H1 (cell line): ENCODE results near the gene PPP1R7. TPM values are rescaled to one million over a fixed set of nuclear protein-coding genes. Genes with fewer than 3 reads are reported as not detected.
A peak's percentile ranks its signal among the peaks of the same experiment; 100 is the strongest.

ENCODE experiments used
- CTCF ChIA-PET: fragments of 300-600 bp; sonication (Branson Sonifier 250); formaldehyde crosslinking; loops from one replicate; lab custom pipeline; 2021; ENCODE audit not compliant: partially characterized antibody; lab: Charles Lee
- POLR2A ChIA-PET: fragments of 300-600 bp; sonication (Branson Sonifier 250); formaldehyde crosslinking; loops from one replicate; lab custom pipeline; 2021; ENCODE audit warnings: inconsistent platforms; ENCODE audit not compliant: partially characterized antibody; lab: Charles Lee
- DNase-seq, 2 experiments: peaks; one replicate each; pipeline versions ENCODE4 v3.0.0 to v3.0.0-alpha.2; 2010 to 2022; ENCODE audit warnings: low spot score in 2 of 2, low read depth in 1 of 2, mixed read lengths in 1 of 2
- FAIRE-seq: peaks from 2 replicates; lab custom pipeline; 2011; peaks lifted over from hg19 to GRCh38; lab: Jason Lieb, UNC
- H2AFZ ChIP-seq: 2 replicates; pipeline ENCODE4 v1.8.1; 2012; ENCODE audit warnings: low read length, inconsistent platforms
- H2AK5ac ChIP-seq: 2 replicates; pipeline ENCODE4 v1.6.1; 2013; ENCODE audit warnings: low read depth, low read length
- H2BK120ac ChIP-seq: replicated peaks from 2 replicates; pipeline ENCODE3; 2013; ENCODE audit warnings: low read depth, low read length, inconsistent platforms
- H2BK12ac ChIP-seq: 2 replicates; pipeline ENCODE4 v1.6.1; 2013; ENCODE audit warnings: low read depth, low read length
- H2BK15ac ChIP-seq: 2 replicates; pipeline ENCODE4 v1.6.1; 2013; ENCODE audit warnings: low read length
- H2BK20ac ChIP-seq: 2 replicates; pipeline ENCODE4 v1.6.1; 2013; ENCODE audit warnings: low read length
- H2BK5ac ChIP-seq: 2 replicates; pipeline ENCODE4 v1.6.1; 2013; ENCODE audit warnings: low read depth, low read length
- H3K14ac ChIP-seq: 2 replicates; pipeline ENCODE4 v1.6.1; 2013; ENCODE audit warnings: inconsistent platforms; ENCODE audit not compliant: insufficient read length
- H3K18ac ChIP-seq: 2 replicates; pipeline ENCODE4 v1.6.1; 2013; ENCODE audit warnings: low read length; ENCODE audit errors: extremely low read depth
- H3K23ac ChIP-seq: 2 replicates; pipeline ENCODE4 v1.6.1; 2013; ENCODE audit warnings: inconsistent platforms; ENCODE audit not compliant: insufficient read length
- H3K23me2 ChIP-seq: 2 replicates; pipeline ENCODE4 v1.6.1; 2013; ENCODE audit warnings: low read depth, low read length
- H3K27ac ChIP-seq: 2 replicates; pipeline ENCODE4 v1.6.1; 2011; ENCODE audit warnings: low read depth, low read length, inconsistent platforms
- H3K27me3 ChIP-seq, 4 experiments: replicated peaks in 1 of 4; 1 replicate in 1 of 4; 2 replicates in 3 of 4; pipeline versions ENCODE4 v1.6.1 to v1.8.1; 2011 to 2013; ENCODE audit warnings: low read length in 3 of 4, mild to moderate bottlenecking in 3 of 4, inconsistent platforms in 2 of 4, mixed read lengths in 2 of 4, moderate library complexity in 1 of 4; ENCODE audit not compliant: control insufficient read depth in 3 of 4, insufficient read depth in 3 of 4; ENCODE audit errors: extremely low read depth in 1 of 4
- H3K36me3 ChIP-seq, 4 experiments: 2 replicates each; pipeline versions ENCODE4 v1.6.1 to v1.8.1; 2011 to 2013; ENCODE audit warnings: mild to moderate bottlenecking in 4 of 4, low read length in 3 of 4, moderate library complexity in 2 of 4, control low read depth in 1 of 4, inconsistent platforms in 1 of 4; ENCODE audit not compliant: insufficient read depth in 4 of 4, control insufficient read depth in 2 of 4
- H3K4ac ChIP-seq: replicated peaks from 2 replicates; pipeline ENCODE3; 2013; ENCODE audit warnings: low read length, low read depth, mixed read lengths, inconsistent platforms; ENCODE audit not compliant: insufficient read length
- H3K4me1 ChIP-seq, 4 experiments: replicated peaks in 1 of 4; 1 replicate in 1 of 4; 2 replicates in 3 of 4; pipeline versions ENCODE4 v1.6.1 to v1.8.1; 2011 to 2013; ENCODE audit warnings: low read length in 3 of 4, inconsistent platforms in 2 of 4, mixed read lengths in 1 of 4; ENCODE audit not compliant: insufficient read depth in 4 of 4, control insufficient read depth in 3 of 4
- H3K4me2 ChIP-seq, 2 experiments: 2 replicates each; pipeline versions ENCODE4 v1.6.1 to v1.8.1; 2011 to 2013; ENCODE audit warnings: low read depth in 2 of 2, low read length in 2 of 2, control low read depth in 1 of 2, inconsistent platforms in 1 of 2, mild to moderate bottlenecking in 1 of 2; ENCODE audit not compliant: insufficient read depth in 1 of 2
- H3K4me3 ChIP-seq, 4 experiments: fragments of 200-600, 300-600 bp in 1 of 4; sonication (generic), shearing (Covaris generic), sonication (Bioruptor Twin) in 1 of 4; 2 replicates each; pipeline versions ENCODE4 v1.5.1 to v1.8.1; 2011 to 2016; ENCODE audit warnings: low read length in 4 of 4, low read depth in 3 of 4, control low read depth in 2 of 4, inconsistent platforms in 2 of 4, mild to moderate bottlenecking in 2 of 4, mixed read lengths in 1 of 4, moderate library complexity in 1 of 4; ENCODE audit not compliant: insufficient read depth in 2 of 4; ENCODE audit errors: extremely low read depth in 1 of 4
- H3K56ac ChIP-seq: replicated peaks from 2 replicates; pipeline ENCODE3; 2013; ENCODE audit warnings: low read depth, mild to moderate bottlenecking, mixed read lengths, low read length, inconsistent platforms; ENCODE audit not compliant: insufficient read length
- H3K79me1 ChIP-seq: 2 replicates; pipeline ENCODE4 v1.6.1; 2013; ENCODE audit warnings: low read depth, low read length, control low read depth
- H3K79me2 ChIP-seq, 2 experiments: 2 replicates each; pipeline versions ENCODE4 v1.6.1 to v1.8.1; 2012 to 2013; ENCODE audit warnings: low read length in 2 of 2, mild to moderate bottlenecking in 2 of 2, inconsistent platforms in 1 of 2; ENCODE audit not compliant: insufficient read depth in 2 of 2, control insufficient read depth in 1 of 2
- H3K9ac ChIP-seq, 4 experiments: replicated peaks in 1 of 4; 1 replicate in 1 of 4; 2 replicates in 3 of 4; pipeline versions ENCODE4 v1.6.1 to v1.8.1; 2011 to 2013; ENCODE audit warnings: low read depth in 3 of 4, low read length in 3 of 4, control low read depth in 2 of 4, mild to moderate bottlenecking in 2 of 4, moderate library complexity in 2 of 4, inconsistent platforms in 1 of 4; ENCODE audit errors: extremely low read depth in 1 of 4
- H3K9me3 ChIP-seq, 2 experiments: 2 replicates each; pipeline versions ENCODE4 v1.6.1 to v1.8.1; 2012 to 2013; ENCODE audit warnings: mild to moderate bottlenecking in 2 of 2, moderate library complexity in 2 of 2, control low read depth in 1 of 2, inconsistent platforms in 1 of 2, low read depth in 1 of 2, low read length in 1 of 2, mixed read lengths in 1 of 2; ENCODE audit not compliant: insufficient read depth in 2 of 2
- H4K20me1 ChIP-seq, 2 experiments: replicated peaks in 1 of 2; 2 replicates each; pipeline versions ENCODE3 to v1.8.1; 2011 to 2013; ENCODE audit warnings: inconsistent platforms in 2 of 2, low read length in 2 of 2, mild to moderate bottlenecking in 1 of 2; ENCODE audit not compliant: insufficient read depth in 2 of 2, control insufficient read depth in 1 of 2
- H4K5ac ChIP-seq: 2 replicates; pipeline ENCODE4 v1.6.1; 2013; ENCODE audit warnings: low read length, low read depth, mixed read lengths, inconsistent platforms; ENCODE audit not compliant: insufficient read length
- H4K8ac ChIP-seq: 2 replicates; pipeline ENCODE4 v1.8.0; 2013; ENCODE audit warnings: mild to moderate bottlenecking, moderate library complexity, low read length, inconsistent platforms; ENCODE audit not compliant: insufficient read depth; ENCODE audit errors: extremely low read depth
- H4K91ac ChIP-seq: replicated peaks from 2 replicates; pipeline ENCODE3; 2013; ENCODE audit warnings: low read length, mixed read lengths, inconsistent platforms; ENCODE audit not compliant: insufficient read length
- BRCA1 ChIP-seq: IDR thresholded peaks from 2 replicates; pipeline ENCODE4 v1.6.1; 2012; ENCODE audit warnings: low read depth, low read length, improper control_type of control experiment
- CTCF ChIP-seq, 3 experiments: IDR thresholded peaks; 1 replicate in 2 of 3; 2 replicates in 1 of 3; pipeline versions ENCODE4 v1.5.1 to v1.6.1; 2011; ENCODE audit warnings: low read length in 3 of 3, mild to moderate bottlenecking in 3 of 3, inconsistent platforms in 2 of 3, low read depth in 1 of 3, moderate library complexity in 1 of 3; ENCODE audit not compliant: insufficient read depth in 1 of 3; ENCODE audit errors: control extremely low read depth in 1 of 3
- HDAC2 ChIP-seq, 2 experiments: fragments of 300-600 bp in 1 of 2; sonication (generic) in 1 of 2; IDR thresholded peaks; 2 replicates each; pipeline ENCODE4 v1.6.1; 2011 to 2012; ENCODE audit warnings: low read depth in 2 of 2, low read length in 2 of 2, mild to moderate bottlenecking in 2 of 2, moderate library complexity in 2 of 2, borderline replicate concordance in 1 of 2, inconsistent platforms in 1 of 2
- NRF1 ChIP-seq: IDR thresholded peaks from 2 replicates; pipeline ENCODE4 v1.6.1; 2011; ENCODE audit warnings: mild to moderate bottlenecking, low read depth, low read length, improper control_type of control experiment
- PHF8 ChIP-seq: fragments of 200-600 bp; sonication (generic); conservative IDR thresholded peaks from 2 replicates; pipeline ENCODE4 v1.7.1; 2012; ENCODE audit warnings: low read depth, mild to moderate bottlenecking, inconsistent platforms, low read length, moderate library complexity
- POLR2A ChIP-seq, 2 experiments: IDR thresholded peaks; 1 replicate in 1 of 2; 2 replicates in 1 of 2; pipeline ENCODE4 v1.6.1; 2011; ENCODE audit warnings: low read depth in 2 of 2, low read length in 2 of 2, mild to moderate bottlenecking in 2 of 2; ENCODE audit errors: control extremely low read depth in 1 of 2
- SUZ12 ChIP-seq: fragments of 200-600 bp; sonication (generic); IDR thresholded peaks from 2 replicates; pipeline ENCODE4 v1.6.1; 2012; ENCODE audit warnings: mild to moderate bottlenecking, inconsistent platforms, low read length, moderate library complexity, mixed read lengths
- TBP ChIP-seq: IDR thresholded peaks from 2 replicates; pipeline ENCODE4 v1.6.1; 2011; ENCODE audit warnings: low read depth, low read length, improper control_type of control experiment
- TEAD4 ChIP-seq: IDR thresholded peaks from 2 replicates; pipeline ENCODE4 v1.6.1; 2012; ENCODE audit warnings: low read depth, low read length, inconsistent platforms, mixed read lengths
- WGBS, 2 experiments: shearing (Covaris generic) in 1 of 2; methylation state at CpG; one replicate each; pipeline versions ENCODE4 v1.1.6 to v1.1.7; 2013 to 2015; ENCODE audit warnings: low lambda C conversion rate in 2 of 2, mixed read lengths in 2 of 2, inconsistent platforms in 1 of 2, low coverage in 1 of 2, missing lambda C conversion rate in 1 of 2; ENCODE audit not compliant: insufficient replicate concordance in 2 of 2, insufficient coverage in 1 of 2, insufficient read length in 1 of 2; ENCODE audit errors: extremely low coverage in 1 of 2, missing lambda C conversion rate in 1 of 2; 5-methylcytosine and 5-hydroxymethylcytosine counted together
- polyA plus RNA-seq, 7 experiments: library from polyadenylated mRNA; depleted of rRNA in 3 of 7; stranded (reverse) in 5 of 7; unstranded in 2 of 7; fragments of >200 nt in 5 of 7; fragments of 200-250 nt in 2 of 7; gene quantifications; 1 replicate in 5 of 7; 2 replicates in 1 of 7; 4 replicates in 1 of 7; pipeline versions ENCODE4 v1.2.1 to v1.2.3, GENCODE V29; 2011 to 2013; ENCODE audit warnings: missing spikeins in 2 of 7, mixed read lengths in 2 of 7
- total RNA-seq: library from RNA; stranded (reverse); fragmentation: NEBNext Ultra II Directional; extraction: Animal tissue kit (Norgen Biotek cat#: 25700); gene quantifications from 2 replicates; pipeline ENCODE4 v1.2.1, GENCODE V29; 2021

Gene PPP1R7
- total and polyA plus RNA-seq, 2 of the 8 experiments (the other 6 are each of a cell fraction or from before 2014, with no cell fraction given), result 22.2 to 64.0 TPM

GRCh38 chr2:241223211-241224017 is 73.1 kb downstream of the PPP1R7 start:
- no peak overlapping the region for H2BK20ac ChIP-seq
- no peak overlapping the region for H2BK120ac ChIP-seq
- no peak overlapping the region for H3K4me2 ChIP-seq
- TF ChIP-seq BRCA1 (no peak), CTCF (IDR thresholded peaks at IDR 0.05; ENCODE audit: control extremely low read depth in 1 of 3, insufficient read depth in 1 of 3, low read depth in 1 of 3, low read length in 3 of 3) (no peak), PHF8 (no peak), TEAD4 (no peak), SUZ12 (no peak), NRF1 (no peak), HDAC2 (IDR thresholded peaks at IDR 0.05; ENCODE audit: borderline replicate concordance in 1 of 2, low read depth in 2 of 2, low read length in 2 of 2) (no peak), POLR2A (IDR thresholded peaks at IDR 0.05; ENCODE audit: control extremely low read depth in 1 of 2, low read depth in 2 of 2, low read length in 2 of 2) (0 out of 3 replicates have a peak, but pooled peaks of 1 of the 2 experiments have one; percentile 37), TBP (no peak)

More at GRCh38 chr2:241223211-241224017, 73.1 kb downstream of the PPP1R7 start:
- Histone ChIP-seq H4K8ac (peak overlapping the region; percentile 58; the same call in 1 of the 2 replicates), H2BK5ac (no peak overlapping the region; the same call in 1 of the 2 replicates), H2BK12ac (no peak overlapping the region), H3K27me3 (no peaks in the 10 kb centered on the region), H3K79me2 (no peaks in the 10 kb centered on the region; a peak in 2 of 4 replicates), H4K91ac (no peak overlapping the region), H3K56ac (no peak overlapping the region), H3K27ac (no peak overlapping the region), H2AK5ac (no peak overlapping the region), H3K4me1 (peaks cover 0 to 4% (median 0%) of the 10 kb centered on the region in 4 experiments; a peak in 2 of 7 replicates), H3K9ac (no peak overlapping the region), H3K14ac (no peak overlapping the region), H2AFZ (no peak overlapping the region), H4K20me1 (peaks cover 12 to 16% of the 10 kb centered on the region in 2 experiments), H3K18ac (no peak overlapping the region), H3K79me1 (no peaks in the 10 kb centered on the region; the same call in 1 of the 2 replicates), H2BK15ac (no peak overlapping the region), H4K5ac (no peak overlapping the region), H3K4ac (no peak overlapping the region), H3K4me3 (no peak overlapping the region), H3K36me3 (peaks cover 2 to 5% (median 3%) of the 10 kb centered on the region in 4 experiments; a peak in 4 of 8 replicates), H3K23ac (no peak overlapping the region), H3K23me2 (peaks cover 3% of the 10 kb centered on the region; the same call in 1 of the 2 replicates), H3K9me3 (no peaks in the 10 kb centered on the region)
- ChIA-PET CTCF (interaction anchor here (0.6 to 0.8 kb wide), 2 partner anchors 38 to 41 kb away, joined by 3 to 4 read pairs; no protein-coding TSS in a partner anchor), POLR2A (interaction anchor here (0.6 to 1.1 kb wide), 2 partner anchors 15 to 88 kb away, joined by 3 read pairs; no protein-coding TSS in a partner anchor)
- DNase-seq (no peak), FAIRE-seq (no peak)
- 89% methylated on average over 20 of the region's 23 CpGs; no CpG with 5 or more reads in 1 of the 2 experiments for WGBS, 2 experiments
